ENCODE results near the gene DAPK1. TPM values are rescaled to one million over a fixed set of nuclear protein-coding genes. Genes with fewer than 3 reads are reported as not detected.

DAPK1 gene
- total and polyA plus RNA-seq, 2 donors (not counting 3 experiments of a cell fraction or from before 2014, with no cell fraction given), result 58.9 to 119 TPM

- H3K36me3 ChIP-seq (ENCODE audit: control insufficient read depth in 2 of 2, extremely low read depth in 1 of 2, insufficient read depth in 2 of 2, low read length in 2 of 2), result peaks cover 2 to 20% of the 10 kb centered on the region in 2 experiments
- no peak for DNase-seq (ENCODE audit: low read depth, low spot score)
- peaks cover 17% of the 10 kb centered on the region for H3K4me1 ChIP-seq (ENCODE audit: control insufficient read depth, extremely low read depth, insufficient read depth, low read length)
- BruUV-seq (replicated peaks), result no TSS peak
- dilution Hi-C loops (cut with MboI; ENCODE audit: extremely low pct_ligation_motif_present, low sequenced_read_pairs), result no loop called here
- no peaks in the 10 kb centered on the region for H4K20me1 ChIP-seq (replicated peaks; ENCODE audit: control insufficient read depth, extremely low read depth, insufficient read depth, low read length)
- ChIA-PET CTCF (interaction anchor here (1.0 to 6.3 kb wide), 9 partner anchors 7 to 126 kb away, joined by 3 to 113 read pairs (median 5); partner anchors contain the start of gene CTSL), POLR2A (no interaction called here)
- H3K4me3 ChIP-seq (replicated peaks in 1 of 3; ENCODE audit: insufficient read depth in 1 of 3, low read depth in 1 of 3, low read length in 3 of 3), result no peak overlapping the region
- no peaks in the 10 kb centered on the region for H3K27me3 ChIP-seq (ENCODE audit: control insufficient read depth in 2 of 2, insufficient read depth in 2 of 2, low read length in 2 of 2)
- no peak overlapping the region for H3K4me2 ChIP-seq (ENCODE audit: insufficient read depth, low read length)
- no peaks in the 10 kb centered on the region for H3K9me3 ChIP-seq (replicated peaks; ENCODE audit: control insufficient read depth, insufficient read depth, low read length)
- no peaks in the 10 kb centered on the region for H3K9me1 ChIP-seq (replicated peaks; ENCODE audit: control insufficient read depth, extremely low read depth, insufficient read depth, low read length)
- no peak overlapping the region for H3K27ac ChIP-seq (ENCODE audit: insufficient read depth, low read depth, low read length)
- H3K79me2 ChIP-seq (ENCODE audit: control insufficient read depth, insufficient read depth, low read length), result no peaks in the 10 kb centered on the region
- no peak for TF ChIP-seq POLR2AphosphoS5 (IDR thresholded peaks at IDR 0.05; ENCODE audit: insufficient read depth, low read depth, low read length)
- TF ChIP-seq POLR2A (IDR thresholded peaks at IDR 0.05; ENCODE audit: low read depth, low read length), result no peak
- no peak for TF ChIP-seq MYC (IDR thresholded peaks at IDR 0.05; ENCODE audit: low read depth, low read length)
- TF ChIP-seq MAX (IDR thresholded peaks at IDR 0.05; ENCODE audit: insufficient read depth, insufficient read length), result no peak
- TF ChIP-seq GATA2 (IDR thresholded peaks at IDR 0.05; ENCODE audit: insufficient read depth, insufficient read length, low read depth, low read length), result no peak
- TF ChIP-seq JUN (IDR thresholded peaks at IDR 0.05; ENCODE audit: borderline replicate concordance, insufficient read depth, insufficient read length, low read depth), result no peak
- no peak for TF ChIP-seq FOS (IDR thresholded peaks at IDR 0.05; ENCODE audit: borderline replicate concordance, insufficient read depth, low read length)
- no peak for TF ChIP-seq CTCF (IDR thresholded peaks at IDR 0.05; ENCODE audit: extremely low read depth in 1 of 2, insufficient read depth in 1 of 2, low read depth in 1 of 2, low read length in 2 of 2)
- TF ChIP-seq EZH2 (IDR thresholded peaks at IDR 0.05; ENCODE audit: borderline replicate concordance, low read depth, low read length, severe bottlenecking), result no peak
- intact Hi-C loops (cut with micrococcal nuclease), result no loop called here
- FAIRE-seq, result no peak
- H2AFZ ChIP-seq (ENCODE audit: low read depth, low read length), result peak overlapping the region; percentile 44
- no peak overlapping the region for H3K9ac ChIP-seq (replicated peaks; ENCODE audit: extremely low read depth, insufficient read depth, low read length)
These were observed 188.9 kb downstream of the DAPK1 start for GRCh38 chr9:87686520-87687090.
